GM12878 (cell line): ENCODE measurements around the gene CHMP4B. TPM values are rescaled to one million over a fixed set of nuclear protein-coding genes. Genes with fewer than 3 reads are reported as not detected.
A peak's percentile ranks its signal among the peaks of the same experiment; 100 is the strongest.

Experiments
- ATAC-seq: fragments of 200-7000 bp; cut with Tn5 transposase; 3 replicates; pipeline ENCODE4 v1.9.1; 2020; ENCODE audit warnings: mild to moderate bottlenecking, moderate library complexity
- BruUV-seq: library from RNA; stranded (reverse); fragments of 400-500 nt; replicated peaks from 2 replicates; lab custom pipeline; 2021; lab: Mats Ljungman, UMichigan
- CTCF ChIA-PET: fragments of 300-600 bp; sonication (Branson Sonifier 250); formaldehyde crosslinking; extraction: SDS; loops from one replicate; lab custom pipeline; 2021; ENCODE audit warnings: inconsistent platforms; lab: Yijun Ruan, JAX
- POLR2A ChIA-PET: fragments of 350-600 bp; formaldehyde crosslinking; extraction: SDS; loops from one replicate; lab custom pipeline; 2021; ENCODE audit warnings: inconsistent platforms; lab: Charles Lee
- RAD21 ChIA-PET: fragments of 300-600 bp; sonication (Branson Sonifier 250); formaldehyde crosslinking; loops from one replicate; lab custom pipeline; 2023; ENCODE audit warnings: antibody characterized with exemption; ENCODE audit not compliant: unreplicated experiment; lab: Charles Lee
- SMC1A ChIA-PET: fragments of 300-600 bp; sonication (Branson Sonifier 250); formaldehyde crosslinking; loops from one replicate; lab custom pipeline; 2023; ENCODE audit not compliant: unreplicated experiment, uncharacterized antibody; lab: Charles Lee
- DNase-seq: peaks from one replicate; pipeline ENCODE4 v3.0.0-alpha.2; 2011; ENCODE audit warnings: low read depth, low spot score
- FAIRE-seq: peaks from 3 replicates; lab custom pipeline; 2011; peaks lifted over from hg19 to GRCh38; lab: Jason Lieb, UNC
- H2AFZ ChIP-seq: 2 replicates; pipeline ENCODE4 v1.6.0; 2011; ENCODE audit warnings: low read depth, low read length, control low read depth; ENCODE audit not compliant: control insufficient read depth
- H3K27ac ChIP-seq: 2 replicates; pipeline ENCODE4 v1.5.1; 2011; ENCODE audit warnings: control low read depth; ENCODE audit not compliant: control insufficient read depth, insufficient read depth
- H3K27me3 ChIP-seq, 2 experiments: replicated peaks in 1 of 2; 2 replicates each; pipeline versions ENCODE4 v1.6.0 to v1.6.1; 2011; ENCODE audit warnings: low read length in 1 of 2; ENCODE audit not compliant: control insufficient read depth in 2 of 2, insufficient read depth in 2 of 2
- H3K36me3 ChIP-seq, 2 experiments: 2 replicates each; pipeline ENCODE4 v1.5.1; 2011; ENCODE audit warnings: low read length in 1 of 2; ENCODE audit not compliant: control insufficient read depth in 2 of 2, insufficient read depth in 2 of 2
- H3K4me1 ChIP-seq: 2 replicates; pipeline ENCODE4 v1.6.1; 2011; ENCODE audit warnings: mild to moderate bottlenecking, low read length, moderate library complexity, mixed read lengths; ENCODE audit not compliant: control insufficient read depth, insufficient read depth
- H3K4me2 ChIP-seq: 2 replicates; pipeline ENCODE4 v1.6.0; 2011; ENCODE audit warnings: control low read depth; ENCODE audit not compliant: control insufficient read depth, insufficient read depth
- H3K4me3 ChIP-seq: fragments of 200-600 bp; sonication (generic); 2 replicates; pipeline ENCODE4 v1.5.1; 2016
- H3K79me2 ChIP-seq: 2 replicates; pipeline ENCODE4 v1.6.0; 2011; ENCODE audit warnings: low read length; ENCODE audit not compliant: control insufficient read depth, insufficient read depth
- H3K9ac ChIP-seq: 2 replicates; pipeline ENCODE4 v1.8.0; 2011; ENCODE audit warnings: low read length, control low read depth, mixed read lengths; ENCODE audit not compliant: control insufficient read depth, insufficient read depth
- H3K9me3 ChIP-seq: replicated peaks from 3 replicates; pipeline ENCODE4 v1.5.1; 2011; ENCODE audit warnings: mild to moderate bottlenecking, low read length; ENCODE audit not compliant: control insufficient read depth, insufficient read depth
- H4K20me1 ChIP-seq: 2 replicates; pipeline ENCODE4 v1.6.0; 2011; ENCODE audit not compliant: control insufficient read depth, insufficient read depth
- CBX5 ChIP-seq: sonication (generic); IDR thresholded peaks from 2 replicates; pipeline ENCODE4 v1.6.1; 2016; ENCODE audit warnings: low read depth, moderate library complexity, mild to moderate bottlenecking, inconsistent platforms
- CTCF ChIP-seq, 3 experiments: IDR thresholded peaks in 2 of 3; conservative IDR thresholded peaks in 1 of 3; 2 replicates each; pipeline ENCODE4 v1.5.1; 2011; ENCODE audit warnings: low read depth in 3 of 3, low read length in 3 of 3, mild to moderate bottlenecking in 3 of 3, control low read depth in 2 of 3, moderate library complexity in 2 of 3, inconsistent platforms in 1 of 3, mixed read lengths in 1 of 3; ENCODE audit not compliant: control insufficient read depth in 2 of 3, insufficient read depth in 1 of 3; ENCODE audit errors: extremely low read depth in 1 of 3
- GABPA ChIP-seq: IDR thresholded peaks from 2 replicates; pipeline ENCODE4 v1.6.1; 2014; ENCODE audit warnings: antibody characterized with exemption, low read depth, mild to moderate bottlenecking, inconsistent platforms
- IRF3 ChIP-seq: fragments of 450-650 bp; IDR thresholded peaks from 2 replicates; pipeline ENCODE4 v1.6.1; 2014; ENCODE audit warnings: mild to moderate bottlenecking
- JUNB ChIP-seq: IDR thresholded peaks from 2 replicates; pipeline ENCODE4 v1.6.1; 2016; ENCODE audit warnings: antibody characterized with exemption, mild to moderate bottlenecking
- KAT2A ChIP-seq: conservative IDR thresholded peaks from 2 replicates; pipeline ENCODE4 v1.6.1; 2011; ENCODE audit warnings: low read depth, low read length; ENCODE audit not compliant: control insufficient read depth
- MEF2A ChIP-seq: IDR thresholded peaks from 2 replicates; pipeline ENCODE4 v1.6.1; 2011; ENCODE audit warnings: low read depth, mild to moderate bottlenecking, low read length, moderate library complexity; ENCODE audit not compliant: insufficient read depth
- PAX5 ChIP-seq: IDR thresholded peaks from 2 replicates; pipeline ENCODE4 v1.6.1; 2011; ENCODE audit warnings: low read depth, low read length, borderline replicate concordance
- PKNOX1 ChIP-seq: fragments of 450-650 bp; IDR thresholded peaks from 2 replicates; pipeline ENCODE4 v1.6.1; 2016; ENCODE audit warnings: mild to moderate bottlenecking
- RAD21 ChIP-seq: IDR thresholded peaks from 2 replicates; pipeline ENCODE4 v1.6.1; 2011; ENCODE audit warnings: mild to moderate bottlenecking, low read depth, low read length, moderate library complexity; ENCODE audit not compliant: insufficient read depth
- RCOR1 ChIP-seq: conservative IDR thresholded peaks from 2 replicates; pipeline ENCODE4 v1.6.1; 2012; ENCODE audit warnings: low read depth, low read length, improper control_type of control experiment
- TCF12 ChIP-seq: IDR thresholded peaks from 2 replicates; pipeline ENCODE4 v1.6.1; 2011; ENCODE audit warnings: low read depth, mild to moderate bottlenecking, low read length
- ZNF592 ChIP-seq: fragments of 450-650 bp; IDR thresholded peaks from 2 replicates; pipeline ENCODE4 v1.6.1; 2017; ENCODE audit warnings: mild to moderate bottlenecking, moderate library complexity
- whole genome bisulfite sequencing: methylation state at CpG from one replicate; pipeline ENCODE4 v1.1.6; 2016; ENCODE audit warnings: low lambda C conversion rate; ENCODE audit not compliant: insufficient replicate concordance, insufficient coverage; ENCODE audit errors: missing lambda C conversion rate; 5-methylcytosine and 5-hydroxymethylcytosine counted together
- in situ Hi-C: fragments of 300-500 bp; cut with MboI; formaldehyde crosslinking; loops from 9 replicates; pipeline ENCODE4 v1.14.3; 2018; ENCODE audit warnings: mixed read lengths
- intact Hi-C: fragments of 100-400 bp; cut with micrococcal nuclease; formaldehyde crosslinking; loops from one replicate; pipeline ENCODE4 v1.14.2; 2022; ENCODE audit not compliant: unreplicated experiment
- polyA plus RNA-seq, 11 experiments: library from polyadenylated mRNA; depleted of rRNA in 4 of 11; unstranded in 6 of 11; stranded (reverse) in 5 of 11; fragments of >200 nt; fragmentation: Nextera tagmentation in 4 of 11; fragmentation: Illumina TruSeq in 1 of 11; extraction: Ambion mirVana in 4 of 11; extraction: Trizol in 1 of 11; gene quantifications; 1 replicate in 1 of 11; 2 replicates in 10 of 11; pipeline versions ENCODE4 v1.2.1 to v1.2.3, GENCODE V29; 2011 to 2016; ENCODE audit warnings: inconsistent platforms in 2 of 11, missing spikeins in 2 of 11, low read depth in 1 of 11
- total RNA-seq, 4 experiments: library from RNA; depleted of rRNA in 3 of 4; stranded (reverse); fragments of >200 nt in 3 of 4; fragmentation: Illumina TruSeq in 1 of 4; extraction: Trizol in 1 of 4; gene quantifications; 2 replicates each; pipeline versions ENCODE4 v1.2.1 to v1.2.3, GENCODE V29; 2013 to 2021

CHMP4B gene
- total and polyA plus RNA-seq, 10 of the 15 experiments (the other 5 are each of a cell fraction or from before 2014, with no cell fraction given) = 4.2 to 118 (median 49.6) TPM

GRCh38 chr20:33883164-33883563 lies 72.0 kb downstream of the CHMP4B start:
- peak overlapping the region; percentile 86 for H3K27ac ChIP-seq
- no peaks in the 10 kb centered on the region for H3K36me3 ChIP-seq
- ATAC-seq (peak; percentile 94), DNase-seq (peak; percentile 73), FAIRE-seq (peak; percentile 90)
- WGBS = 1% methylated on average over 6 of the region's 6 CpGs
- H3K4me3 ChIP-seq = peak overlapping the region; percentile 19; the same call in 1 of the 2 replicates
- peak overlapping the region; percentile 56 for H3K4me2 ChIP-seq
- CTCF ChIA-PET = interaction anchor here (1.0 to 1.6 kb wide), 8 partner anchors 9 to 196 kb away, joined by 3 to 8 read pairs (median 4); no protein-coding TSS in a partner anchor
- intact Hi-C loops = loop anchor here (2.0 kb wide), 2 partner anchors 104 to 110 kb away; partner anchors contain the start of gene RALY
- POLR2A ChIA-PET = no interaction called here
- H4K20me1 ChIP-seq = no peaks in the 10 kb centered on the region
- no peaks in the 10 kb centered on the region for H3K27me3 ChIP-seq
- peaks cover 39% of the 10 kb centered on the region for H3K4me1 ChIP-seq
- SMC1A ChIA-PET = interaction anchor here (1.0 to 1.1 kb wide), 4 partner anchors 20 to 89 kb away, joined by 3 to 5 read pairs (median 4); no protein-coding TSS in a partner anchor
- H3K79me2 ChIP-seq = no peaks in the 10 kb centered on the region
- no TSS peak for BruUV-seq
- in situ Hi-C loops = no loop called here
- H3K9me3 ChIP-seq = peaks cover 8% of the 10 kb centered on the region; the same call in 2 of the 3 replicates
- H2AFZ ChIP-seq = peak overlapping the region; percentile 74
- H3K9ac ChIP-seq = peak overlapping the region; percentile 49; the same call in 1 of the 2 replicates
- RAD21 ChIA-PET = interaction anchor here (1.0 to 1.4 kb wide), 2 partner anchors 70 to 151 kb away, joined by 3 read pairs; partner anchors contain the start of gene ZNF341
- TF ChIP-seq PAX5 = peak; percentile 64; the same call in 1 of the 2 replicates
- peak; percentile 87; the same call in 1 of the 2 replicates for TF ChIP-seq CBX5
- no peak for TF ChIP-seq RCOR1
- TF ChIP-seq TCF12 = peak; percentile 92
- 0 out of 2 replicates have a peak, but pooled peaks have one; percentile 30 for TF ChIP-seq GABPA
- TF ChIP-seq PKNOX1 = 0 out of 2 replicates have a peak, but pooled peaks have one; percentile 4
- no peak for TF ChIP-seq KAT2A
- peak; percentile 23; the same call in 1 of the 2 replicates for TF ChIP-seq JUNB
- peak; percentile 36; the same call in 1 of the 2 replicates for TF ChIP-seq RAD21
- 0 out of 2 replicates have a peak, but pooled peaks have one; percentile 25 for TF ChIP-seq MEF2A
- TF ChIP-seq CTCF (IDR thresholded peaks at IDR 0.05 in 2 of 3, conservative IDR thresholded peaks at IDR 0.05 in 1 of 3; ENCODE audit: control insufficient read depth in 2 of 3, extremely low read depth in 1 of 3, insufficient read depth in 1 of 3, low read depth in 3 of 3, low read length in 3 of 3) = peak in 2 of 3 experiments; percentile 10 to 23; a peak in 3 of 6 replicates
- no peak for TF ChIP-seq IRF3
- no peak for TF ChIP-seq ZNF592
